Suprapubic skin (tissue), 4 donors: ENCODE measurements around the gene PTGES2.

Source experiments
- EP300 ChIP-seq: sonication (generic); formaldehyde crosslinking; IDR thresholded peaks from one replicate; pipeline ENCODE4 v1.6.1; 2017; ENCODE audit warnings: antibody characterized with exemption
- POLR2A ChIP-seq, 2 donors: fragments of 450-650 bp; IDR thresholded peaks; one replicate each; pipeline ENCODE4 v1.6.1; 2017; ENCODE audit warnings: antibody characterized with exemption in 2 of 2, mild to moderate bottlenecking in 2 of 2, moderate library complexity in 2 of 2
- POLR2AphosphoS5 ChIP-seq, 3 donors: sonication (generic); formaldehyde crosslinking; IDR thresholded peaks; one replicate each; pipeline ENCODE4 v1.6.1; 2017; ENCODE audit warnings: antibody characterized with exemption in 3 of 3
- TF ChIP-seq, protein P1 (sequence below), 2 donors: fragments of 200-600 bp in 1 of 2; fragments of 450-650 bp in 1 of 2; sonication (generic) in 1 of 2; IDR thresholded peaks; one replicate each; pipeline ENCODE4 v1.5.1; 2016 to 2019; ENCODE audit warnings: antibody characterized with exemption in 2 of 2, mild to moderate bottlenecking in 1 of 2, moderate library complexity in 1 of 2

DNA sequence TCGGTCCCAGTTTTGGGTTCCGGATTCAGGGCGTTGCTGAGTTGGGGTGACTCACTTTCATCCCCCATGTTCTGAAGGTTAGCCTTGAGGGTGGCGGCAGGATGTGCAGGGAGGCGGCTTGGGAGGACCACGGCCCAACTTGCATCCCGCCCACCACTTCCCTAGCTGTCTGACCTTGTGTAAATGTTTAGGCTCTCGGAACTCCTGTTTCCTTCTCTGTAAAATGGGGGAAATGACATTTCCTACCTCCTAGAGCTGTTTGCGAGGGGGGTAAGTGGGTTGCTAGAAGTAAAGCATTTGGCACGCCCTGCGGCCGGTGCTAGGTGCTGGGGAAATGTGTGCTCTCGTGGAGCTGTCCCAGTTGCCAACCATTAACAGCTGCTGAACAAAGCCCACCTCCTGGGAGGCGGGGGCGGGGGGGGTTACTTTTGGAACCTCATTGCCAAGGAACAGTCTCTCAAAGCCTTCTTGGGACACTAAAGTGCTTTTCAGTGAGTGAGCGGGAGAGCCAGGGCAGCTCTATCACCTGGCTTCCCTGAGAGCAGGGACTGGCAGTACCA lies 27.5 kb downstream of the PTGES2 start:
- TF ChIP-seq, protein P1, sequence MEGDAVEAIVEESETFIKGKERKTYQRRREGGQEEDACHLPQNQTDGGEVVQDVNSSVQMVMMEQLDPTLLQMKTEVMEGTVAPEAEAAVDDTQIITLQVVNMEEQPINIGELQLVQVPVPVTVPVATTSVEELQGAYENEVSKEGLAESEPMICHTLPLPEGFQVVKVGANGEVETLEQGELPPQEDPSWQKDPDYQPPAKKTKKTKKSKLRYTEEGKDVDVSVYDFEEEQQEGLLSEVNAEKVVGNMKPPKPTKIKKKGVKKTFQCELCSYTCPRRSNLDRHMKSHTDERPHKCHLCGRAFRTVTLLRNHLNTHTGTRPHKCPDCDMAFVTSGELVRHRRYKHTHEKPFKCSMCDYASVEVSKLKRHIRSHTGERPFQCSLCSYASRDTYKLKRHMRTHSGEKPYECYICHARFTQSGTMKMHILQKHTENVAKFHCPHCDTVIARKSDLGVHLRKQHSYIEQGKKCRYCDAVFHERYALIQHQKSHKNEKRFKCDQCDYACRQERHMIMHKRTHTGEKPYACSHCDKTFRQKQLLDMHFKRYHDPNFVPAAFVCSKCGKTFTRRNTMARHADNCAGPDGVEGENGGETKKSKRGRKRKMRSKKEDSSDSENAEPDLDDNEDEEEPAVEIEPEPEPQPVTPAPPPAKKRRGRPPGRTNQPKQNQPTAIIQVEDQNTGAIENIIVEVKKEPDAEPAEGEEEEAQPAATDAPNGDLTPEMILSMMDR (IDR thresholded peaks at IDR 0.05): no peak
- TF ChIP-seq POLR2A (IDR thresholded peaks at IDR 0.05): no peak
- no peak for TF ChIP-seq EP300
- TF ChIP-seq POLR2AphosphoS5 (IDR thresholded peaks at IDR 0.05): no peak
